Adrenal gland (tissue), 5 donors: ENCODE measurements around the gene PDZRN3.

ENCODE experiments used
- CTCF ChIP-seq, 6 experiments: fragments of 450-650 bp in 4 of 6; fragments of 200-600 bp in 2 of 6; sonication (generic) in 1 of 6; IDR thresholded peaks; 1 replicate in 5 of 6; 2 replicates in 1 of 6; pipeline versions ENCODE4 v1.5.1 to v1.8.0; 2016 to 2021; ENCODE audit warnings: antibody characterized with exemption in 6 of 6, mild to moderate bottlenecking in 2 of 6, moderate library complexity in 1 of 6
- POLR2A ChIP-seq, 2 donors: fragments of 450-650 bp; IDR thresholded peaks; one replicate each; pipeline ENCODE4 v1.6.1; 2017; ENCODE audit warnings: antibody characterized with exemption in 2 of 2, mild to moderate bottlenecking in 2 of 2, moderate library complexity in 1 of 2
- donor health status: DM: no; HTN: no; CAD: no.

- TF ChIP-seq CTCF (IDR thresholded peaks at IDR 0.05) (no peak), POLR2A (IDR thresholded peaks at IDR 0.05) (no peak)
Measured at GRCh38 chr3:73510784-73511183, 114.0 kb downstream of the PDZRN3 start.
